Activated naive CD8-positive, alpha-beta T cell treated with anti-CD3 and anti-CD28 coated beads, Interleukin-2, amount 10 ng/mL, durations not matched to agents 7 days and 5 days (primary cell): Measurements from ENCODE around the gene DYDC1. TPM values are rescaled to one million over a fixed set of nuclear protein-coding genes. Genes with fewer than 3 reads are reported as not detected.
"Not testable (repeated sequence)": the region's sequence is repeated elsewhere in the genome, so short reads cannot be mapped to it uniquely, and the experiment has no call there.

Experiments
- ATAC-seq: fragments of 150-1000 bp; cut with Tn5 transposase; one replicate; pipeline ENCODE4 v1.10.0; 2021; ENCODE audit warnings: low read depth, moderate library complexity
- POLR2A ChIA-PET: fragments of 350-600 bp; sonication (Branson Sonifier 250); formaldehyde crosslinking; loops from one replicate; lab custom pipeline; 2021; ENCODE audit warnings: antibody characterized with exemption; lab: Charles Lee
- DNase-seq: peaks from one replicate; pipeline ENCODE4 v3.0.0; 2021
- H3K27ac Mint-ChIP-seq: one replicate; pipeline ENCODE4 v1.8.0; 2022; ENCODE audit warnings: mild to moderate bottlenecking, mixed read lengths
- H3K27me3 Mint-ChIP-seq: one replicate; pipeline ENCODE4 v1.8.0; 2022; ENCODE audit warnings: mild to moderate bottlenecking, moderate library complexity, mixed read lengths
- H3K36me3 Mint-ChIP-seq: one replicate; pipeline ENCODE4 v1.8.0; 2021; ENCODE audit warnings: mild to moderate bottlenecking, mixed read lengths
- H3K4me1 Mint-ChIP-seq: one replicate; pipeline ENCODE4 v1.8.0; 2021; ENCODE audit warnings: mixed read lengths
- H3K4me3 Mint-ChIP-seq: one replicate; pipeline ENCODE4 v1.8.0; 2022; ENCODE audit warnings: mild to moderate bottlenecking, moderate library complexity, mixed read lengths
- H3K9me3 Mint-ChIP-seq: one replicate; pipeline ENCODE4 v1.8.0; 2021; ENCODE audit warnings: mixed read lengths
- total RNA-seq, 2 experiments: library from RNA; stranded (reverse); gene quantifications; one replicate each; pipeline ENCODE4 v1.2.3, GENCODE V29; 2021

Gene DYDC1
- total RNA-seq, 2 experiments from 2014 or later = not detected

DNA sequence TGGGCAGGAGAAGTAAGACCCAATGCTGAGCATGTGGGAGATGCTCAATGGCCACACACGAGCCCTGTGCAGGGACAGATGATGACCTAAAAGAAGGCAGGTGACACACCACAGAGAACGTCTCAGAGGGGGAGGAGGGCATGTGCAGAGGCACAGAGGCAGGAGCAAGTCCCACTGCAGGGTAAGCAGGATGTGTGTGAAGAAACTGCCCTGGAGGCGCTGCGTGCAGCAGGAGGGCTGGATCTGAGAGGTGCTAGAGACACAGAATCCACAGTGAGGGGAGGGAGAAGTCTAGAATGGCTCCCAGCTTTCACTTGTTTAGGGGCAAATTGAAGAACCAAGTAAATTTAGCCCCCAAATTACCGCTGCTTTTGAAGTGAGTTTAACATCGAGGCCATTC lies 14.9 kb upstream of the DYDC1 start:
- H3K36me3 Mint-ChIP-seq = no peaks in the 10 kb centered on the region
- POLR2A ChIA-PET = no interaction called here

DNA sequence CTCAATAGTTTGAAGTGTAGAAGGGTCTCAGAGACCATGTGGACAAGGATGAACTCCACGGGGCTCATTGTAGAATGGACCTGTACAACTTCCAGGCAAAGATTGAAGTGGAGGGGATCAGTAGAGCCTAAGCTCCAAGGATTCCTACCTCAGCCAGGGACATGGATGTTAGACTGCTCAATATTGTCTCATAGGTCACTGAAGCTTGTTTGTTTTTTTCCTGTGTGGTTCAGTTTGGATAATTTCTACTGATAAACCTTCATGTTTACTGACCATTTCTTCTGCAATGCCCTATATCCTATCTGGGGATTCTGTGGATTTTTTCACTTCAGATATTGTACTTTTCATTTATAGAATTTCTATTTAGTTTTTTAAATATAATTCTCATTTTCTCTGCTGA lies 9.0 kb upstream of the DYDC1 start:
- Mint-ChIP-seq H3K36me3 (no peaks in the 10 kb centered on the region), H3K4me3 (no peak overlapping the region), H3K9me3 (peaks cover 13% of the 10 kb centered on the region), H3K27ac (no peak overlapping the region), H3K27me3 (peaks cover 7% of the 10 kb centered on the region), H3K4me1 (no peaks in the 10 kb centered on the region)
- DNase-seq (no peak), ATAC-seq (no peak)
- POLR2A ChIA-PET = no interaction called here

More for the DNA sequence above, 14.9 kb upstream of the DYDC1 start:
- Mint-ChIP-seq H3K4me3 (no peak overlapping the region), H3K9me3 (peaks cover 10% of the 10 kb centered on the region), H3K4me1 (no peaks in the 10 kb centered on the region), H3K27ac (no peak overlapping the region), H3K27me3 (peaks cover 6% of the 10 kb centered on the region)
- no peak for ATAC-seq
- DNase-seq = no peak

DNA sequence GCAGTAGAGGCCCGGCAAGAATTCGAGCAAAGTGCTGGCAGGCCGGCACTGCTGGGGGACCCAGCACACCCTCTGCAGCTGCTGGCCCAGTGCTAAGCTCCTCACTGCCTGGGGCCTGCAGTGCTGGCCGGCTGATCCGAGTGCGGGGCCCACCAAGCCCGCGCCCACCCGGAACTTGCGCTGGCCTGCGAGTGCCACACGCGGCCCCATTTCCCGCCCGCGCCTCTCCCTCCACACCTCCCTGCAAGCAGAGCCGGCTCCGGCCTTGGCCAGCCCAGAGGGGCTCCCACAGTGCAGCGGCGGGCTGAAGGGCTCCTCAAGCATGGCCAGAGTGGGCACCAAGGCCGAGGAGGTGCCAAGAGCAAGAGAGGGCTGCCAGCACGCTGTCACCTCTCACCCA lies 3.1 kb upstream of the DYDC1 start:
- no peak for DNase-seq
- Mint-ChIP-seq H3K9me3 (no peaks in the 10 kb centered on the region), H3K4me3 (no peak overlapping the region), H3K27me3 (peaks cover 33% of the 10 kb centered on the region), H3K4me1 (peaks cover 5% of the 10 kb centered on the region), H3K36me3 (no peaks in the 10 kb centered on the region), H3K27ac (no peak overlapping the region)
- ATAC-seq = no peak
- POLR2A ChIA-PET = no interaction called here

DNA sequence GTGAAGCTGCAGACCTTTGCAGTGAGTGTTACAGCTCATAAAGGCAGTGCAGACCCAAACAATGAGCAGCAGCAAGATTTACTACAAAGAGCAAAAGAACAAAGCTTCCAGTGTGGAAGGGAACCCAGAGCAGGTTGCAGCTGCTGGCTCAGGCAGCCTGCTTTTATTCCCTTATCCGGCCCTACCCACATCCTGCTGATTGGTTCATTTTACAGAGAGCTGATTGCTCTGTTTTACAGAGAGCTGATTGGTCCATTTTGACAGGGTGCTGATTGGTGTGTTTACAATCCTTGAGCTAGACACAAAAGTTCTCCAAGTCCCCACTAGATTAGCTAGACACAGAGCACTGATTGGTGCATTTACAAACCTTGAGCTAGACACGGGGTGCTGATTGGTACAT lies 2.4 kb upstream of the DYDC1 start:
- POLR2A ChIA-PET, H3K36me3 Mint-ChIP-seq, H3K27ac Mint-ChIP-seq, H3K9me3 Mint-ChIP-seq, H3K4me1 Mint-ChIP-seq, DNase-seq, H3K4me3 Mint-ChIP-seq, ATAC-seq: not testable (repeated sequence)
- H3K27me3 Mint-ChIP-seq = peaks cover 33% of the 10 kb centered on the region

DNA sequence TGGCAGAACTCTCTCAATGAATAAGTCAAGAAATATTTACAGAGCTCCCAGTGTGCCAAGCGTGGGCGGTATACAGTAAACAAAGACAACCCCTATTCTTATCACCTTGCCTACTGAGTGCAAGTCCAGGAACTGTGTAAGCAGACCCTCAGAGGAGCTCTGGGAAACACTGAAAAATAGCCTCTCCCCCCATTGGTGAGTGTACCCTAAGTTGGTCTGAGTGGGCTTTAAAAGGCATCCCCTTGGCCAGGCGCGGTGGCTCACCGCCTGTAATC lies 1.2 kb upstream of the DYDC1 start:
- H3K27me3 Mint-ChIP-seq = peaks cover 37% of the 10 kb centered on the region
- H3K4me3 Mint-ChIP-seq = peak overlapping the region; percentile 27
- no peaks in the 10 kb centered on the region for H3K36me3 Mint-ChIP-seq
- H3K4me1 Mint-ChIP-seq = peaks cover 5% of the 10 kb centered on the region
- H3K9me3 Mint-ChIP-seq = no peaks in the 10 kb centered on the region
- ATAC-seq (no peak), DNase-seq (no peak)
- POLR2A ChIA-PET = no interaction called here
- H3K27ac Mint-ChIP-seq = no peak overlapping the region

DNA sequence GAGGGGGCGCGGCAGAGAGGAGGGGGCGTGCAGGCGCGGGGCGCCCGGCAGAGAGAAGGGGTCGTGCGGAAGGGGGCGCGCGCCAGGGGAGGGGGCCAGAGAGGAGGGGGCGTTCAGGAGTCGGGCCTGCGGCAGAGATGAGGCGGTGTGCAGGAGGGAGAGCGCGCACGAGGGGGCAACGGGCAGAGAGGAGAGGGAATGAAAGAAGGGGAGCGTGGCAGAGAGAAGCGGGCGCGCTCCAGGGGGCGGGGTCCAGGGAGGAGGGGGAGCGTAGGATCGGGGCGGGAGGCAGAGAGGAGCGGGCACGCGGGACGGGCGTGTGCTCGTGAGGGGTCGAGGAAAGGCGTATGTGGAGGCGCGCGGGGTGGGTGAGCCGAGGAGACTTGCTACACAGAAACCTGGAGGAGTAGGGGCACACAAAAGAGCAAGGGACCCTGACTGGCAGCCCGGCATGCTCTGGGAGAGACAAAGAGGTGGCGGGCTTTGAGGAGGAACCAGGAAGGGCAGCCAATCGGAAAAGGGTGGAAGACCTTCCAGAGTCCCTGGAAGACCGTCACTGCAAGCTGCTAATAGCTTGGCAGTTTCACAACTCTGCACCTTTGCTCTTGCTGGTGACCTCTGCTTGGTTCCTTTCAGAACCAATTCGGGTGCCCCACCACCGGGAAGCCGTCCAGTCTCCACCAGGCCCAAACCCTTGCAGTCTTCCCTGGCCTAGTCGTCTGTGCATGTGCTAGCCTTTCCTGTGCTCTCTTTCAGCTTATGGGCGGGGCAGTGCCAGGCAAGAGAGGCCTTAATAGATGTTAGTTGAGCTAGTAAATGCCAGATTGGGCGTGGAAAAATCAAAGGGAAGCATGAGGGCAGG lies 665 bp upstream of the DYDC1 start:
- POLR2A ChIA-PET = interaction anchor here (0.6 kb wide), 1 partner anchor 84 kb away, joined by 3 read pairs; no protein-coding TSS in a partner anchor
- H3K27me3 Mint-ChIP-seq = peaks cover 41% of the 10 kb centered on the region
- DNase-seq (no peak), ATAC-seq (no peak)
- H3K27ac Mint-ChIP-seq = no peak overlapping the region
- H3K4me3 Mint-ChIP-seq = peak overlapping the region; percentile 83
- no peaks in the 10 kb centered on the region for H3K36me3 Mint-ChIP-seq
- peaks cover 5% of the 10 kb centered on the region for H3K4me1 Mint-ChIP-seq
- H3K9me3 Mint-ChIP-seq = no peaks in the 10 kb centered on the region

DNA sequence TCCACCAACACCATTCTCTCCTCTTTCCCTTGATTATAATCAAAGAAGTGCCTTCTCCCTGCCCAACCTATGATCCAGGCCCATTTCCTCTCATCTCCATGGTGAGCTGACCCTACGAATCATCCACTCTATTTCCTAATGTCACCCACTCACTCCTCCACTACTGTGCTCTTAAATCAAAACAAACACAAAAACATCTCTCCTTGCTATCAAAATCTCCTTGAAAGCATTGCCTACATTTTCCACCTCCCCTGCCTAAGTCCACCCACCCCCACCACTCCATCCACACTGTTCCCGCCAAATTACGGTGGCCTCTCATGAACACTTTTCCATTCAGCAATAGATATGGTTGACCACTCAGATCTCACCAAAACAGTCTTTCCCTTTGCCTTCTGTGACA lies 5.3 kb downstream of the DYDC1 start:
- Mint-ChIP-seq H3K27ac (no peak overlapping the region), H3K36me3 (no peaks in the 10 kb centered on the region), H3K27me3 (peaks cover 30% of the 10 kb centered on the region), H3K9me3 (no peaks in the 10 kb centered on the region), H3K4me1 (no peaks in the 10 kb centered on the region), H3K4me3 (no peak overlapping the region)
- POLR2A ChIA-PET = no interaction called here
- ATAC-seq = no peak
- DNase-seq = no peak

DNA sequence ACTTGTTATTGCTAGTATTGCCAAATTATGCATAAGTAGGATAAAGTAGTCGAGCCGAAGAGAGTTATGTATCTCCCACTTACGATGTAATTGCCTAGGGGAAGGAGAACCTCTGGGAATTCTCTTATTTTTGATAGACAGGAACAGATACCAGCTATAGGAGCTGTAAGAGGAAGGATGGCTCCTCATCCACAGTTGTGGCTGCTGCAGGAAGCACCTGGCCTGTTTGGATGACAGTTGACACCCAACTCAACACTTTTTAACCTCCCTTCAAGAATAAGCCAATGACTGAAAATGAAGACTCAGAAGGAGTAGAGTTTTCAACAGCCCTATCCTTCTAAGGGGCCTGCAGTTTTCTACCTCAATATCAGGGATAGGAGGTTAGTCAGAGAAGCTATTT lies 6.3 kb downstream of the DYDC1 start:
- Mint-ChIP-seq H3K9me3 (no peaks in the 10 kb centered on the region), H3K4me1 (no peaks in the 10 kb centered on the region), H3K36me3 (no peaks in the 10 kb centered on the region), H3K4me3 (no peak overlapping the region), H3K27ac (no peak overlapping the region), H3K27me3 (peaks cover 21% of the 10 kb centered on the region)
- no peak for ATAC-seq
- POLR2A ChIA-PET = no interaction called here
- DNase-seq = no peak

DNA sequence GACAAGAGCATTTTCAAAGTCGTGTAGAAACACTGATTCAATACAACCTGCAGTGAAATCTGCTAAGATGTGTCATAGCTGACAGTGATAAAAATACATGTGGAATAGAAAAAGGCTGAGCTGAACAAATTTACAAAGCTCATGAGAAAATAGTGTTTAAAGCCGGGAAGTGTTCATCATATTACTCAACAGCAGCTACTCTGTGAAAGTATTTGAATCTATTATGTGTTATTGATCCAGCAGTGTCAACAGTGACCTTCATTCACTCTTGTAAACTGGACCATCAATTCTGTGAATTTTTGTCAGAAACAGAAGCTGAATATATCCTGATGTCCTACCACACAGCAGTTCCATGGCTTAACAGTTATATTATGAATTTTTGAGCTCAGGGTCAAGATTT lies 11.6 kb downstream of the DYDC1 start:
- ATAC-seq = no peak
- H3K4me3 Mint-ChIP-seq = no peak overlapping the region
- H3K4me1 Mint-ChIP-seq = no peaks in the 10 kb centered on the region
- POLR2A ChIA-PET = no interaction called here
- no peak for DNase-seq
- H3K36me3 Mint-ChIP-seq = no peaks in the 10 kb centered on the region
- no peaks in the 10 kb centered on the region for H3K9me3 Mint-ChIP-seq
- peaks cover 5% of the 10 kb centered on the region for H3K27me3 Mint-ChIP-seq
- no peak overlapping the region for H3K27ac Mint-ChIP-seq

DNA sequence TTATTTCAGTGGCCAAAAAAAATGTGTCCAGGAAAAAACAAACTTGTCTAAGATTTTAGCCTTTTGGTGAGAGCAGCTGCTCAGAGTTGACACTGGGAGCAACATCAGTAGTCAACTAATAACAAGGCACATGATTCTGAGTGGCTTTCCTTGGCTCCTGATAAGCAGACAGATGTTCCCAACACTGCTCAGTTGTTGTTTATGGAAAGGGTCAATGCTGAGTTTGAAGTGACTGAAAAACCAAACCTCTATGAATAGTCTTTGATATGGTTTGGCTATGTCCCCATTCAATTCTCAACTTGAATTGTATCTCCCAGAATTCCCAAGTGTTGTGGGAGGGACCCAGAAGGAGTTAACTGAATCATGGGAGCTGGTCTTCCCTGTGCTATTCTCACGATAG lies 12.3 kb downstream of the DYDC1 start:
- no peak for ATAC-seq
- POLR2A ChIA-PET = no interaction called here
- no peaks in the 10 kb centered on the region for H3K36me3 Mint-ChIP-seq
- H3K4me3 Mint-ChIP-seq = no peak overlapping the region
- H3K27ac Mint-ChIP-seq = no peak overlapping the region
- no peak for DNase-seq
- H3K9me3 Mint-ChIP-seq = no peaks in the 10 kb centered on the region
- H3K4me1 Mint-ChIP-seq = no peaks in the 10 kb centered on the region
- H3K27me3 Mint-ChIP-seq = peaks cover 5% of the 10 kb centered on the region

DNA sequence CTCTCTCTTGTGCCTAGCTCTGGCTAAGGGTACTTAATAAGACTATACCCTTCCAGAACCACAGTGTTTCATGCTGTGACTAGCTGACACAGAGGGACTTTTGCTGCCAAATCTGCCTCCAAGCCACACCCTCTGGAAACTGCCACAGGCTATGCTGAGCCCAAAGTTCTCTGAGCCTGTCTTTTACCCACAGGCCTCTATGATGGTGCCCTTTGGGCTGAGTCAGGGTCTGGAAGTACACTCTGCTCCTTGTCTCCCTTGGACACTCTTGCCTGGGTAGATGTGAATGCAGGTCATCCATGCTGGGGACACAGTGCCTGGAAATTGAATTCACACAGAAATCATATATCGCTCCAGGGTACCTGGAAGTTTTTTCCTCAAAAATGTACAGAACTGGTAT lies 22.6 kb downstream of the DYDC1 start:
- Mint-ChIP-seq H3K4me1 (no peaks in the 10 kb centered on the region), H3K4me3 (no peak overlapping the region), H3K9me3 (no peaks in the 10 kb centered on the region), H3K36me3 (no peaks in the 10 kb centered on the region), H3K27ac (no peak overlapping the region), H3K27me3 (peaks cover 7% of the 10 kb centered on the region)
- POLR2A ChIA-PET = no interaction called here
- DNase-seq = no peak
- ATAC-seq = no peak

DNA sequence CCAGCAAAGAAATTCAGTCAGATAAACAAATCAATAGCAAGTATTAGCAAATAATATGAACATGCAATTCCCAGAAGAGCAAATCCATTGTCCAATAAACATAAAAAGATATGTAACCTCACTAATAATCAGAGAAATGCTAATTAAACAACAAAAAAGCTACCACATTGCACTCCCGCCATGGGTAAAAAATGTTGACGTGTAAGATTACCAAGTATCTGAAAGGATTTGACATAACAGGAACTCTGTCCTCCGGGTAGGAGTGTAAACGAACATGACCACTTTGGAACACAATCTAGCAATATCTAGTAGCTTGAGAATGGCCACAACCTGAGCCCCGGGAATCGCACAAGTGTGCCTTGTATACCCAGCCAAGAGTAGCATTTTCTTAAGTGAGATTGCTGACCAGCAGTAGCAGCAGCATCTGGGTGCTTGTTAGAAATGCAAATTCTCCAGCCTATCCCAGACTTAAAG lies 31.6 kb downstream of the DYDC1 start:
- ATAC-seq (no peak), DNase-seq (no peak)
- peaks cover 4% of the 10 kb centered on the region for H3K27me3 Mint-ChIP-seq
- H3K4me1 Mint-ChIP-seq = no peaks in the 10 kb centered on the region
- H3K9me3 Mint-ChIP-seq = no peaks in the 10 kb centered on the region
- H3K4me3 Mint-ChIP-seq = no peak overlapping the region
- no peaks in the 10 kb centered on the region for H3K36me3 Mint-ChIP-seq
- POLR2A ChIA-PET = no interaction called here
- no peak overlapping the region for H3K27ac Mint-ChIP-seq

DNA sequence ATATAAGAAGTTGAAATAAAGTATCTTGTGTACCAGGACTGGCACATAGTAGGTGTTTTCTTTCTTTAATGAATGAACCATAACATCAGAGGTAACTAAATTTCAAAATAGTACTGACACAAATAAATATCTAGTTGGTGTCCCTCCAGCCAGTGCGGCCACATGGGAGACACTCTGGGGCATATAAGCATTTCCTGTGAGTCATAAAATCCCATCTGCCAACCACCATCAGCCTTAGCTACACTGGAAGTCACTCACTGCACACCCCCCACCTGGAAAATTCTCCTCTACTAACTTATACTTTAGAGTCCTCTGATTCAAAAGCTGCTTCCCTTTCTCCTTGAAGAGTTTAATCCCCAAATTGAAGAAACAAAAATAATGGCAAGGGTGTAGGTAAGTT lies 32.5 kb downstream of the DYDC1 start:
- no peaks in the 10 kb centered on the region for H3K36me3 Mint-ChIP-seq
- ATAC-seq (no peak), DNase-seq (no peak)
- peaks cover 4% of the 10 kb centered on the region for H3K27me3 Mint-ChIP-seq
- H3K4me3 Mint-ChIP-seq = no peak overlapping the region
- no peak overlapping the region for H3K27ac Mint-ChIP-seq
- no peaks in the 10 kb centered on the region for H3K4me1 Mint-ChIP-seq
- H3K9me3 Mint-ChIP-seq = no peaks in the 10 kb centered on the region
- POLR2A ChIA-PET = no interaction called here

DNA sequence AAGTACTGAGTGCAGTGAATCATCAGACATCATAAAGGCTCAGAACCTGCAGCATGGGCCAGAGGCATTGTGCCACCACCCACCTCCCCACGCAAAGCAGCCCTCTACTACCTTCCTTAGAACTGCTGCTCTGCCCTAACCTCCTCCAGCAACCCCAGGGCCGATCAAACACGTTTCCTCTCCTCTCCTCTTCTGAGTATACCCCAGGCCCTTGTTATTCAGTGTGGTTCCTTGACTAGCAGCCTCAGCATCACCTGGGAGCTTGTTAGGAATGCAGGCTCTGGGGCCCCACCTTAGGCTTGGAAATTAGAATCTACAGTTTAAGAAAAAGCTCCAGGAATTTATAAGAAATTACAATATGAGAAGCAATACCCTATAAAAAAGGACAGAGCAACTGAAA lies 33.2 kb downstream of the DYDC1 start:
- H3K27me3 Mint-ChIP-seq = peaks cover 4% of the 10 kb centered on the region
- no peaks in the 10 kb centered on the region for H3K4me1 Mint-ChIP-seq
- H3K27ac Mint-ChIP-seq = no peak overlapping the region
- DNase-seq = no peak
- no peak overlapping the region for H3K4me3 Mint-ChIP-seq
- H3K9me3 Mint-ChIP-seq = no peaks in the 10 kb centered on the region
- H3K36me3 Mint-ChIP-seq = no peaks in the 10 kb centered on the region
- POLR2A ChIA-PET = no interaction called here
- ATAC-seq = no peak
